Memory B cell (primary cell): Measurements from ENCODE around the gene OR52B2.

ENCODE experiments used
- ATAC-seq: fragments of 150-1000 bp; cut with Tn5 transposase; 2 replicates; pipeline ENCODE4 v1.10.0; 2021; ENCODE audit warnings: low read depth, mild to moderate bottlenecking, moderate library complexity
- DNase-seq, 2 donors: peaks; one replicate each; pipeline ENCODE4 v3.0.0; 2022; ENCODE audit warnings: low spot score in 2 of 2
- H3K27ac Mint-ChIP-seq: one replicate; pipeline ENCODE4 v1.8.0; 2022; ENCODE audit warnings: mild to moderate bottlenecking, moderate library complexity, mixed read lengths
- H3K27me3 Mint-ChIP-seq: one replicate; pipeline ENCODE4 v1.8.0; 2022; ENCODE audit warnings: mixed read lengths
- H3K36me3 Mint-ChIP-seq: one replicate; pipeline ENCODE4 v1.8.0; 2022; ENCODE audit warnings: mild to moderate bottlenecking, mixed read lengths
- H3K4me1 Mint-ChIP-seq: one replicate; pipeline ENCODE4 v1.8.0; 2022; ENCODE audit warnings: mixed read lengths
- H3K4me3 Mint-ChIP-seq: one replicate; pipeline ENCODE4 v1.8.0; 2022; ENCODE audit warnings: mild to moderate bottlenecking, moderate library complexity, mixed read lengths
- H3K9me3 Mint-ChIP-seq: one replicate; pipeline ENCODE4 v1.8.0; 2022; ENCODE audit warnings: mixed read lengths

Gene OR52B2

DNA sequence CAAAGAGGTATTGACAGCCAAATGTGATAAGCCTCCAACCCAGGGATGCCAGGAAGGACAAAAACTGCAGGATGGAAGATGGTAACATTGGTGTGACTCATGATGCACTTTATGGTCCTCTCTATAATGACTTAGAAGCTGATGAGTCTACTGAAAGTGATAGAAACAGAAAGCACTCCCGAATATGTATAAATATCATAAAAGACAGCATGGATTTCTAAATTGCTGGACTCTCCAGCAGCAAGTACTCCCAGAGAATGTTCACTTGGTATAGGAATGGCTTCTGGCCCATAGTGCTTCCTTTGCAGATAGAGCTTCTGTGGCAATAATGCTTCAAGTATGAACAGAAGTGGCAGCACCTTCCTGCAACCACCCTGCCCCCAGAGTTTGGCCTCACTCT lies at the start of gene OR52B2:
TSS of gene OR52B2 (minus strand) at position 101 of the 400 bp plus-strand sequence. CDS start at position 101, 0 bp downstream.
- DNase-seq (no peak), ATAC-seq (no peak)
- Mint-ChIP-seq H3K4me3 (no peak within 1 kb of the TSS), H3K4me1 (no peaks in the 10 kb centered on the region), H3K36me3 (no peaks in the 10 kb centered on the region), H3K9me3 (no peaks in the 10 kb centered on the region), H3K27ac (no peak within 1 kb of the TSS), H3K27me3 (peaks cover 11% of the 10 kb centered on the region)

GRCh38 chr11:6219359-6219758 lies 49.2 kb upstream of the OR52B2 start:
- no peak for DNase-seq
- H3K27me3 Mint-ChIP-seq: no peaks in the 10 kb centered on the region
- peaks cover 8% of the 10 kb centered on the region for H3K4me1 Mint-ChIP-seq
- ATAC-seq: no peak
- H3K36me3 Mint-ChIP-seq: peaks cover 49% of the 10 kb centered on the region
- no peak overlapping the region for H3K27ac Mint-ChIP-seq
- H3K9me3 Mint-ChIP-seq: no peaks in the 10 kb centered on the region
- H3K4me3 Mint-ChIP-seq: no peak overlapping the region

- Mint-ChIP-seq H3K36me3 (peaks cover 43% of the 10 kb centered on the region), H3K9me3 (no peaks in the 10 kb centered on the region), H3K4me1 (peaks cover 8% of the 10 kb centered on the region), H3K4me3 (no peak overlapping the region), H3K27me3 (no peaks in the 10 kb centered on the region), H3K27ac (no peak overlapping the region)
- DNase-seq: no peak
- no peak for ATAC-seq
Observed at GRCh38 chr11:6217722-6218121, 47.6 kb upstream of the OR52B2 start.

GRCh38 chr11:6216501-6216900 lies 46.4 kb upstream of the OR52B2 start:
- H3K4me3 Mint-ChIP-seq: no peak overlapping the region
- ATAC-seq (no peak), DNase-seq (no peak)
- no peaks in the 10 kb centered on the region for H3K27me3 Mint-ChIP-seq
- no peaks in the 10 kb centered on the region for H3K9me3 Mint-ChIP-seq
- no peak overlapping the region for H3K27ac Mint-ChIP-seq
- peaks cover 34% of the 10 kb centered on the region for H3K36me3 Mint-ChIP-seq
- peaks cover 5% of the 10 kb centered on the region for H3K4me1 Mint-ChIP-seq

GRCh38 chr11:6214530-6214929 lies 44.4 kb upstream of the OR52B2 start:
- H3K36me3 Mint-ChIP-seq: peaks cover 30% of the 10 kb centered on the region
- H3K27me3 Mint-ChIP-seq: no peaks in the 10 kb centered on the region
- H3K4me3 Mint-ChIP-seq: no peak overlapping the region
- DNase-seq: no peak
- peaks cover 3% of the 10 kb centered on the region for H3K4me1 Mint-ChIP-seq
- ATAC-seq: no peak
- H3K9me3 Mint-ChIP-seq: no peaks in the 10 kb centered on the region
- H3K27ac Mint-ChIP-seq: no peak overlapping the region

DNA sequence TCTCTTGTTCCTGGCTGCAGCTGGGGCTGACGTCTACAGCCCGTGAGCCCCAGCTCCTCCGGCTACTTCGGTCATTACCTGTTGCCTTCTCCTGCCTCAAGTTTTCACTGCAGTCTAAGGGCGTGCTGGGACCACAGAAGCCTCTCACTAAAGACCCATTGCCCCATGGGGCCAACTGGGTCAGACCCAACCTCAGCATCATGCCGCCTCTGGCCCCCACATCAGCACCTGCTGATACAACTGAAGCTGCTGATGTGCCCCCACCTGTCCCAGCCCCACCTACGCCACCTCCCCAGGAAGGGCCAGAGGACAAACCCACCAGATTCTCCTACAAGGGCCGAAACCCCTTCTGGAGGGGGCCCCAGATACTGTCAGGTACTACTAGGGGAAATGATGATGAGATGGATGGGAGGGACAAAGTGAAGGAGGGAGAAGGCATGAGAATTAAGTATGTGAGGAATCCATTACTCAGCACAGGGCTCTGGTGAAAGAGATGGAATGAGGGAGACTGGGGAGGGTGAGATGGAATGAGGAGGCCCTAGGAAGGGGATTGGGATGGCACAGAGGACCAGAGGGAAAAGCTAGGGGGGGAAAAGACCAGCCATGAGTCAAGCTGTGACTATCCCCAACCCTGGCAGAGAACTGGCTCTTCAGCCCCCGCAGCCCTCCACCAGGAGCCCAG lies 40.3 kb upstream of the OR52B2 start:
- Mint-ChIP-seq H3K4me1 (no peaks in the 10 kb centered on the region), H3K36me3 (peaks cover 17% of the 10 kb centered on the region), H3K27me3 (no peaks in the 10 kb centered on the region), H3K9me3 (no peaks in the 10 kb centered on the region), H3K27ac (no peak overlapping the region), H3K4me3 (no peak overlapping the region)
- DNase-seq (no peak), ATAC-seq (no peak)

GRCh38 chr11:6209801-6210200 lies 39.7 kb upstream of the OR52B2 start:
- Mint-ChIP-seq H3K27ac (no peak overlapping the region), H3K36me3 (peaks cover 15% of the 10 kb centered on the region), H3K9me3 (no peaks in the 10 kb centered on the region), H3K27me3 (no peaks in the 10 kb centered on the region), H3K4me1 (no peaks in the 10 kb centered on the region), H3K4me3 (no peak overlapping the region)
- ATAC-seq (no peak), DNase-seq (no peak)

GRCh38 chr11:6206456-6207180 lies 36.5 kb upstream of the OR52B2 start:
- DNase-seq: no peak
- H3K36me3 Mint-ChIP-seq: peaks cover 18% of the 10 kb centered on the region
- H3K9me3 Mint-ChIP-seq: no peaks in the 10 kb centered on the region
- H3K27ac Mint-ChIP-seq: no peak overlapping the region
- H3K4me1 Mint-ChIP-seq: peaks cover 12% of the 10 kb centered on the region
- H3K27me3 Mint-ChIP-seq: no peaks in the 10 kb centered on the region
- no peak overlapping the region for H3K4me3 Mint-ChIP-seq
- no peak for ATAC-seq

- no peak within 1 kb of the TSS for H3K27ac Mint-ChIP-seq
- no peaks in the 10 kb centered on the region for H3K27me3 Mint-ChIP-seq
- H3K4me1 Mint-ChIP-seq: peaks cover 12% of the 10 kb centered on the region
- peaks cover 15% of the 10 kb centered on the region for H3K36me3 Mint-ChIP-seq
- H3K4me3 Mint-ChIP-seq: no peak within 1 kb of the TSS
- ATAC-seq (no peak), DNase-seq (no peak)
- no peaks in the 10 kb centered on the region for H3K9me3 Mint-ChIP-seq
Observed at GRCh38 chr11:6205366-6205765, 35.2 kb upstream of the OR52B2 start, which contains the start of gene C11orf42. TSS of gene C11orf42 (plus strand) at chr11:6205557. CDS start at chr11:6205616, 59 bp downstream.

GRCh38 chr11:6204706-6205105 lies 34.6 kb upstream of the OR52B2 start:
- Mint-ChIP-seq H3K27me3 (no peaks in the 10 kb centered on the region), H3K4me3 (no peak overlapping the region), H3K9me3 (no peaks in the 10 kb centered on the region), H3K27ac (no peak overlapping the region), H3K4me1 (peaks cover 12% of the 10 kb centered on the region), H3K36me3 (peaks cover 13% of the 10 kb centered on the region)
- DNase-seq (no peak), ATAC-seq (no peak)

DNA sequence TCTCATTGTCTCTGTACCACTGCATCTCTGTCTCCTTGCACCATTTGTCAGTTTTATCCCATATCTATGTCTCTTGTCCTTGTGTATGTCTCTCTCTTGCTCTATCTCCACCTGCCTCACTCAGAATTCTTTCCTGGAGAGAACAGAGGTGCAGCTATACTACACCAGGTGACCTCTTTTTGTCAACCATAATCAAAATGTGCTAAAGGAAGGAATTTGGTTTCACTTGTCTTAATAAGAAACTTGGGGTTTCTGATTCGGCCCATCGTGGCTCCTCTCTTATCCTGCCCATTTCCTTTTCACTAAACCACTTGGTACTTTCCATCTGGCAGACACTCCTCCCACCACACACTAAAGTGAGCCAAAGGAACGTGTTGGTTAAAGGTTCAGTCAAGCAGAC lies 33.2 kb upstream of the OR52B2 start:
- H3K27me3 Mint-ChIP-seq: no peaks in the 10 kb centered on the region
- no peaks in the 10 kb centered on the region for H3K9me3 Mint-ChIP-seq
- ATAC-seq: no peak
- peak overlapping the region; percentile 2 for H3K27ac Mint-ChIP-seq
- peaks cover 8% of the 10 kb centered on the region for H3K36me3 Mint-ChIP-seq
- no peak for DNase-seq
- no peak overlapping the region for H3K4me3 Mint-ChIP-seq
- H3K4me1 Mint-ChIP-seq: peaks cover 12% of the 10 kb centered on the region

DNA sequence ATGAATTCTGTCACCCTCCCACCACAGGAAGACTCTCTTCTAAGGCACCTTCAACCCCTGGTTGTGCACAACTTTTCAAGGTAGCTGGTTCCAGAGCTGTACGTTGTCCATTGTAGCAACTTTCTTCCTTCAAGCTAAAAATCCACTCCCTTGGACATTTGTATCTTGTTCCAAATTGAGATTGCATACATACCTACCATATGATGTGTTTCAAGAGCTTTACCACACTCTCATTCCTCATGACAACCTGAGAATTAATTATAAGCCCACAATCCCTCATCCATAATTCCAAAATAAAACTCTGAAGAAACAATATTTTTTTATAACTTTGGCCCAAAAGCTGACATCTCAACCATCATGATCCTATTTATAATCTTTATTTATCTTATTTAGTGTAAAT lies 31.9 kb upstream of the OR52B2 start:
- ATAC-seq (no peak), DNase-seq (no peak)
- Mint-ChIP-seq H3K27ac (no peak overlapping the region), H3K4me1 (peaks cover 12% of the 10 kb centered on the region), H3K27me3 (no peaks in the 10 kb centered on the region), H3K9me3 (no peaks in the 10 kb centered on the region), H3K4me3 (no peak overlapping the region), H3K36me3 (peaks cover 8% of the 10 kb centered on the region)

- Mint-ChIP-seq H3K4me1 (peaks cover 13% of the 10 kb centered on the region), H3K4me3 (no peak overlapping the region), H3K27me3 (no peaks in the 10 kb centered on the region), H3K9me3 (no peaks in the 10 kb centered on the region), H3K27ac (no peak overlapping the region), H3K36me3 (peaks cover 8% of the 10 kb centered on the region)
- no peak for DNase-seq
- no peak for ATAC-seq
Observed at GRCh38 chr11:6201481-6201880, 31.4 kb upstream of the OR52B2 start.

GRCh38 chr11:6200975-6201374 lies 30.8 kb upstream of the OR52B2 start:
- Mint-ChIP-seq H3K9me3 (no peaks in the 10 kb centered on the region), H3K27ac (no peak overlapping the region), H3K4me3 (no peak overlapping the region), H3K4me1 (peaks cover 15% of the 10 kb centered on the region), H3K27me3 (no peaks in the 10 kb centered on the region), H3K36me3 (peaks cover 7% of the 10 kb centered on the region)
- DNase-seq (no peak), ATAC-seq (no peak)
